CD4-positive, alpha-beta T cell treated with Interleukin-2 at 100 ng/mL for 4 hours (primary cell): ENCODE results near the gene SLC26A1.
"Not testable (repeated sequence)": the region's sequence is repeated elsewhere in the genome, so short reads cannot be mapped to it uniquely, and the experiment has no call there.

ENCODE experiments used
- DNase-seq: peaks from one replicate; pipeline ENCODE4 v3.0.0-alpha.2; 2020; ENCODE audit warnings: low spot score

The SLC26A1 gene

DNA sequence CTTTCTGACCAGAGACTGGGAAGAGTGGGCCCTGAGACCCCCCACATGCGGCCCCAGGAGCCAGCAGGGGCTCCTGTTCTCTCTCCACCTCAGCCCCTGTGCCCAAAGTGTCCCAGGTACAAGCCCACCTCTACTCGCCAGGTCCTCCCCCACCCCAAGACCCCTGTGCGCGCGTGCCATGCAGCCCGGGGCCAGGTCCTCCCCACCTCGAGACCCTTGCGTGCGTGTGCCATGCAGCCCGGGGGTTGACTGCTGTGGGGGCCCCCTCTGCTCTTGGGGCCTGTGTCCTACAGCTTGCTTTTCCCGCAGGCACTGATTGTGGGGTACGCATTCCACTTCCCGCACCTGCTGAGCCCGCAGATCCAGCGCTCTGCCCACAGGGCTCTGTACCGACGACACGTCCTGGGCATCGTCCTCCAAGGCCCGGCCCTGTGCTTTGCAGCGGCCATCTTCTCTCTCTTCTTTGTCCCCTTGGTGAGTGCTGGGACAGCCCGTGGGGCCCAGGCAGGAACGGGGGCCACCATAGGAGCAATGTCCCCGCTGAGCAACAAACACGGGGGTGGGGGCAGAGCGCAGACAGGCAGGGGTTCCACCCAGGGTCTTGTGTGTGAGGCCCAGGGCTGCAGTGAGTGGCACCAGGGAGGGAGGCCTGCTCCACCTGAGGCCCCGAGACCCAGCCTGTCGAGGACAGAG lies 40.2 kb downstream of the SLC26A1 start:
- DNase-seq: no peak

DNA sequence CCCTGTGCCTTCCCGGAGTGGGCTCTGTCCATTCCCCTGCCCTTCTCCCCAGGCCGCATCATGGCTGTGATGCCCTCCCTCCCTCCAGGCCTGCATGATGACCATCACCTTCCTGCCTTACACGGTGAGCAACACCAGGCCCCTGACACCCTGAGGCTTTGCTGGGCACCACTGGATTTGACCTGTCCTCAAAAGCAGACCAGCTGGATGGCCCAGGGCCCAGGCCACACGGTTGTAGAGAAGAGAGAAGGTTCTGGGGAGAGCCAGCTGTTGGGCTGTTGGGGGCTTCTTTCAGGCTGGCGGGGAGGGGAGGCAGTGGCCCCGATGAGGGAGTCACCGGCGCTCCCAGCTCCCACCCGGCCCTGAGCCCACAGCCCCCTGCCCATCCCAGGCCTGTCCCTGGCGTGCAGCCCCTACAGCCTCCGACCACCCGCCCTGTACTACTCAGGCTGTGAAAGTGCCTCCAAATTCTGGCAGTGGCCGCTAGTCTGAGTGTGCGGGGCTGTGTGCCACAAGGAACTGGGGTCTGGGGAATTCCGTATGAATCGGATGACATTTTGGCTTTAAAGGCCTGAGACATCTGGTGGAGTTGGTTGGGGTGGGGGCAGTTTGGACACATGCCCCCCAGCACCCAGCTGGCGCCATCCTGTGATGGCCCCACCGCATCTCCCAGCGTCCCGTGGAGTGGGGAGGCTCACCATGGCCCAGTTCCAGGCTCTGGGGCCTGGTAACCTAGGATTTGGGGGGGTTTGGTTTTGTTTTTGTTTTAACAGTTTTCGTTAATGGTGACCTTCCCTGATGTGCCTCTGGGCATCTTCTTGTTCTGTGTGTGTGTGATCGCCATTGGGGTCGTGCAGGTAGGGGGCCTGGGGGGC lies 41.4 kb downstream of the SLC26A1 start:
- no peak for DNase-seq

DNA sequence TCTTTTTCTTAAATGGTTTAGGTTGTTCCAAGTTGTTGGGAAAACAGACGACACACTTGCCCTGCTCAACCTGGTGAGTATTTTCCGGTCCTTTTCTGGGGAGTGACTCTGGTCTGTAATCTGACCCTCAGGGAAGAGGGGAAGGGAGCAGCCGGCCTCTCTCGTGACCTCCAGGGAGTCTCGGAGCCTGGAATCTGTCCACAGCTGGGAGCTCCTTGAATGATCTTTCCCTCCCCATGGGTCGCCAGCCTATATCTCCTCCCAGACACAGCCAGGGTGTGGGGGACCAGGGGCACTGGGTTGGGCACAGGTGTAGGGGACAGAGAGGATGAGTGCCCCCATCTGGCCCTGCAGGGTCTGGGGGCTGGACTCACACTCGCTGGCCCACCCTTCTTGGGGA lies 42.0 kb downstream of the SLC26A1 start:
- DNase-seq: no peak

DNA sequence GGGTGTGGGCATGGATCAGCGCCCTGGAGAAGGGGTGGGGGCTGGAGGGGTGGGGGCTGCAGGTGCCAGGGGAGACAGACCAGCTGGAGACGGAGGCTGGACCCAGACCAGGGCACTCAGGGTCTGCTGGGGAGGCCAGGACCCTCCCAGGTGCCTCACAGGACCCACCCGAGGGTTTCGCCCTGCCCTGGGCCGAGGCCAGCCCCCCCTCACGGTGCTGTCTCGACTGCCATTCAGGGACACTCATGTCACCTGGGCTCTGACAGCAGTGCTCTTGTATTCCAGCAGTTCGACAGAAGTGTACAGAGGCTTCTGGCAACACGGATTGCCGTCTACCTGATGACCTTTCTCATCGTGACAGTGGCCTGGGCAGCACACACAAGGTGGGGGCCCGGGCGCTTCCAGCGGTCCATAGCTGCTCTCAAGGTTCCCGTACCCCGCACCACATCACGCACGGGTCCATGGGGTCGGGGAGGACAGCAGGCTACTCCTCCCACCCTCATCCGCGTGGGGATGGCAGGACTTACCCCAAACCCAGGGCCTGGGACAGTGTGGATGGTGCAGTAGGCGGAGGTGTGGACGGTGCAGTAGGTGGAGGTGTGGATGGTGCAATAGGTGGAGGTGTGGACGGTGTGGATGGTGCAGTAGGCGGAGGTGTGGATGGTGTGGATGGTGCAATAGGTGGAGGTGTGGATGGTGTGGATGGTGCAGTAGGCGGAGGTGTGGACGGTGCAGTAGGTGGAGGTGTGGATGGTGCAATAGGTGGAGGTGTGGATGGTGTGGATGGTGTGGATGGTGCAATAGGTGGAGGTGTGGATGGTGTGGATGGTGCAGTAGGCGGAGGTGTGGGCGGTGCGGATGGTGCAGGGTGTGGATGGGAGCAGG lies 42.8 kb downstream of the SLC26A1 start:
- DNase-seq: no peak

DNA sequence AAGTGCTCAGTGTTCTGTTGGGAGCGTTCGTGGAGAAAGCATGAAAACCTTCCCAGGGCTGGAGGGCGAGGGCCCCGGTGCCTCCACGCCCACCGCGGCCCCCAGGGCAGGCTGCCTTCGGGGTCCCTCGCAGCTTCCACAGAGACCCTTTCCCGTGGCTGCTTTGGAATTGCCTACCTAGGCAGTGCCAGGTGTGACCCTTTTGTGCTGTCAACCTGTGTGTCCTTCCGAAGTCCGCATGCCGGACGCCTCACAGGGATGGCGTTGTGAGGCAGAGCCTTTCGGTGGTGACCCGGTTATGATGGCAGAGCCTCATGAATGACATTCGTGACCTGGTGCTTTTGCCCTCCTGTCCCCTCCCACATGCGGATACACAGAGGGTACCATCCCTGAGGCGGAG lies 43.5 kb downstream of the SLC26A1 start:
- no peak for DNase-seq

DNA sequence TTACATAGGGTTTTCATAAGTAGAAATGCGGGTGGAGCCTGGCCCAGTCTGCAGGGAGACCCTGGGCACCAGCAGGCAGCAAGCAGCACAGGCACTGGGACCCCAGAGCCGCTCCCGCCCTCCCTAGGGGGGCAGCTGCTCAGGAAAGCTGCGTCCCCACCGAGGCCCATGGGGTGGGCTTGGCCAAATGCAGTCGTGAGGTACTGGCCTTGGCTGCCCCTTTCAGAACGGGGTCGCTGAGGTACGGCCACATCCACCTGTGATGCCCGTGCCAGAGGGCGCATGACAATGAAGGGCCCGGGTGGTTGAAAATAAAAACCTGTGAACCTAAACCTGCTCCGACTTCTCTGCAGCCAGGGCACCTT lies 44.3 kb downstream of the SLC26A1 start:
- no peak for DNase-seq

DNA sequence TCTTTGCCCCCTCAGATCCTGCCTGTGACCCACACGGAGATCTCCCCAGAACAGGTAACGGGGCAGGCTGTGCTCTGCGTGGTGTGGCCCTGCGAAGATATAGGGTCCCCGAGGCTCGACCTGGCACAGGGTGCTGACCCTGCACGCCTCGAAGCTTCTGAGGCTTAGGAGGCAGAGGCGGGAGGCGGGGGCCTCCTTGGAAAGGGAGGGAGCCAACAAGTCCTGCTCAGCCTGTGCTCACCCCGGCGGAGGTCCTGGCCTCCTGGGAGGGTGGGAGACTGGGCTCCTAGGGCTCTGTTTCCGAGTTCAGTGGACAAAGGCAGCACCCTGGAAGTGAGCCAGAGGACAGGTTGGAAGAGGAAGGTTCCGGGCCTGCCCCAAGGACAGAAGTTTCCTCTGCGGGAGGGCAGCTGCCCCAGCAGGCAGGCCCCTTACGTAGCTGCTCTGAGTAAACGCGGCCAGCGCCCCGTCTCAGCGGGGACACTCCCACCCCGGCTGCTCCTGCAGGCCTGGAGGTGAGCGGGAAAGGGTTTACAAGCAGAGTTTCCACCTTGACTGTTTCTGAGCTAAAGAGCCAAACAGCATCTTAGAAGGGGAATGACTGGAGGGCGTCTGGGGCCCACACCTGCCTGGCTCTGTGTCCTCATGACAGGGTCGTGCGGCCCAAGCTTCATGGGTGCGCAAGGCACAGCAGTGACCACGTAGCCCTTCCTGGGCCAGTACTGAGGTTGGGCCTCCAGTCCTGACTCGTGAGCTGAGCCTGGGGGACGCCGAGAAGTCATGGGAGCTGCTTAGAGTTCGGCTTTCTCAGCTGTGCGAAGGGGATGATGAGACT lies 44.9 kb downstream of the SLC26A1 start:
- DNase-seq: no peak

DNA sequence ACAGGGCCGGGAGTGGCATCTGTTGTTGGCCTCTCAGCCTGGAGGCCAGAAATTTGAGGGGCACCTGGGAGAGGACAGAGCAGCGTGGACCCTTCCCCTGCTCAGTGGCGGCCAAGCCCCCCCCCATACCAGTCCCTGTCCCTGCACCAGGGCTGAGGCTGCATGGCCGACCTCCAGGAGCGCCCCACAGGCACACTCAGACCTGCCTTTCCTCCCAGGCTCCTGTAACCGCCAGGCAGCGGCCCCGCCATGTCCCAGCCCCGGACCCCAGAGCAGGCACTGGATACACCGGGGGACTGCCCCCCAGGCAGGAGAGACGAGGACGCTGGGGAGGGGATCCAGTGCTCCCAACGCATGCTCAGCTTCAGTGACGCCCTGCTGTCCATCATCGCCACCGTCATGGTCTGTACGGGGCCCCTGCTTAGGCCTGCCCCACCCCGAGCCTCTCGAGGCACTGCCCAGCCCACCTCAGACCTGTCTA lies 45.7 kb downstream of the SLC26A1 start:
- DNase-seq: no peak

DNA sequence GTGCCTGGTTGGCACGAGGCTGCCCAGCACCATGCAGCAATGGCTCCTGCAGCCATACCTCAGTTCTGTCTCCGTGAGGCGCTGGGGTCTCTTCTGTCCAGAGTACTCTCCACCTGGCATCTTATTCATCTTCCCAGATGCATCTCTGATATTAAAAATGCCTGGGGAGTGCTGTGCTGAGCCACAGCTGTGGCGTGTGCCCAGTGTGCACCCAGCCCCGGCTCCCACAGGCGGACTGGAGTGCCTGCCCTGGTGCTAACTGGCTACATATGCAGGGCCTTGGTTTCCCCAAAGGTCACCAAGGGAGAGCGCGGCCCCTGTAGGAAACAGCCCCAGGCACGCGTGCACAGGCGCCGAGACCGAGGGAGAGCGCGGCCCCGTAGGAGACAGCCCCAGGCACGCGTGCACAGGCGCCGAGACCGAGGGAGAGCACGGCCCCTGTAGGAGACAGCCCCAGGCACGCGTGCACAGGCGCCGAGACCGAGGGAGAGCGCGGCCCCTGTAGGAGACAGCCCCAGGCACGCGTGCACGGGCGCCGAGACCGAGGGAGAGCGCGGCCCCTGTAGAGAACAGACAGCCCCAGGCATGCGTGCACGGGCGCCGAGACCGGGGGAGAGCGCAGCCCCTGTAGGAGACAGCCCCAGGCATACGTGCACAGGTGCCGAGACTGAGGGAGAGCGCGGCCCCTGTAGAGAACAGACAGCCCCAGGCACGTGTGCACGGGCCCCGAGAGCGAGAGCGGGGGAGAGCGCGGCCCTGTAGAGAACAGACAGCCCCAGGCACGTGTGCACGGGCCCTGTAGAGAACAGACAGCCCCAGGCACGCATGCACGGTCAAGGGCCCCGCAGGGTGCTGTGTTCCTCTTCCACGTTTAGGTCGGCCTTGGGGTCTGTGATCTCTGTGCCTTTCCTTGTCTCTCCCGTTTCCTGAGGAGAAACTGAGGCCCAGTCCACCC lies 46.4 kb downstream of the SLC26A1 start:
- DNase-seq: no peak

DNA sequence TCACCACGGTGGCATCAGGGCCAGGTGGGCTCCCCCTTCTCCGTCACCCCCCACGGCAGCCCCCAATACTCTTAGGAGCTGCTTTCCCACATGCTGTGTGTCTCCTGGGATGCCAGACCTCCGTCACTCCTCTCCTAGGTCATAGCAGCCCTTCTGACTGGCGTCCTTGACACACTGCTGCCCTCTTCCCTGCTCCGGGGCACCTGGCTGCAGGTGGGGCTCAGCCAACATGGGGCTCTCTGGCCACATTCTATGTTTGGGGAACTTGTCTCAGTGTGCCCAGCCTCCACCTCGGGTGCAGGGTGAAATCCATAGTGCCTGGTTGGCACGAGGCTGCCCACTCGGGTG lies 47.1 kb downstream of the SLC26A1 start:
- DNase-seq: no peak

DNA sequence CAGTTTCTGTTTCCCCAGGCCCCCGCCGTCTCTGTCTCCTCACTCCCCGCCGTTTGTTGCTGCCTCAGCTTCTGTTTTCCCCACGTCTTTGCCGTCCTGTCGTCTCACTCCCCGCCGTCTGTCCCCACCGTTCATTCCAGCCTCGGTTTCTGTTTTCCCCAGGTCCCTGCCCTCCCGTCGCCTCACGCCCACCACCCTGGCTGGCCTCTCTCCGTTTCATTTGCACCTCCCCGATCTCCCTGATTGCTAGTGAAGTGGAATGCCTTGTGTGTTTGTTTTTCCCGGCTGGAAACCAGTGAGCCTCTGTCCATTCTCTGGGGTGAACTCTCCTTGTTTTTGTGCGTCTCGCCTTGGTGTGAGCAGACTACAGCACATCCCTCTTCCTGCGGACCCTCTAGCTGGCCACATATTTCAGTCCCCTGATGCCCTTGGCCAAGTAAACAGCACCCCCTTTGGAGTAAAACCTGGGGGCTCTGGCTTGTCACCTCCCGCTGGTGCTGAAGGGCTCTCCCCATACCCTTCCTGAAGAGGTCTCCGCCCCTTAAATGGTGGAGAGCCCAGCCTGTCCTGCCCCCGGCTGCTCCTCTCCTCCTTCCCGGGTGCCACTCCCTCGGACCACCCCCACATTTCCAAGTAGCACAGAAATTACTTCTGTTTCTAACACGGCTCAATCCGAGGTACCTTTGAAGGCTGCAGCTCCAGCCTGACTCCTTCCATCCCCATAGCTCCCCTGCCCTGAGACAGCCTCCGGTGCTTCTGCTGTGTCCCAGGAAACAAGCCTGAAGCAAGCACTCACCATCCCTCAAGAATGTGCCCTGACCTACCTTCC lies 47.7 kb downstream of the SLC26A1 start:
- no peak for DNase-seq

DNA sequence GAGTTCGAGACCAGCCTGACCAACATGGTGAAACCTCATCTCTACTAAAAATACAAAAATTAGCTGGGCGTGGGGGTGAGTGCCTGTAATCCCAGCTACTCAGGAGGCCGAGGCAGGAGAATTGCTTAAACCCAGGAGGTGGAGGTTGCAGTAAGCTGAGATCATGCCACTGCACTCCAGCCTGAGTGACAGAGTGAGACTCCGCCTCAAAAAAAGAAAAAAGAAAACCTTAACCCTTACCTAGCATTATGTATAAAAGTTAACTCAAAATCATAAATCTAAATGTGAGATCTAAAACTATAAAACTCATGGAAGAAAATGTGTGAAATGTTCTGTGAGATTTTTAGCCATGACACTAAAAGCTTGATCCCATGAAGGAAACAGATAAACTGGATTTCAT lies 53.7 kb downstream of the SLC26A1 start:
- DNase-seq: not testable (repeated sequence)
